Activated CD4-positive, alpha-beta T cell treated with anti-CD3 and anti-CD28 coated beads, Interleukin-2, amount 10 ng/mL, durations not matched to agents 24 days and 14 days (primary cell): ENCODE results near the gene SNPH. TPM values are rescaled to one million over a fixed set of nuclear protein-coding genes. Genes with fewer than 3 reads are reported as not detected.

Source experiments
- DNase-seq: peaks from one replicate; pipeline ENCODE4 v3.0.0; 2022
- H3K27ac Mint-ChIP-seq: one replicate; pipeline ENCODE4 v1.8.0; 2022; ENCODE audit warnings: mild to moderate bottlenecking, mixed read lengths
- H3K27me3 Mint-ChIP-seq: one replicate; pipeline ENCODE4 v1.8.0; 2022; ENCODE audit warnings: mixed read lengths
- H3K36me3 Mint-ChIP-seq: one replicate; pipeline ENCODE4 v1.8.0; 2022; ENCODE audit warnings: low read depth, mild to moderate bottlenecking, mixed read lengths
- H3K4me1 Mint-ChIP-seq: one replicate; pipeline ENCODE4 v1.8.0; 2021; ENCODE audit warnings: mixed read lengths
- H3K4me3 Mint-ChIP-seq: one replicate; pipeline ENCODE4 v1.8.0; 2022; ENCODE audit warnings: mild to moderate bottlenecking, moderate library complexity, mixed read lengths
- H3K9me3 Mint-ChIP-seq: one replicate; pipeline ENCODE4 v1.8.0; 2021; ENCODE audit warnings: mixed read lengths
- intact Hi-C: fragments of 100-400 bp; cut with micrococcal nuclease; formaldehyde crosslinking; loops from one replicate; pipeline ENCODE4 v1.15.1; 2023
- total RNA-seq: library from RNA; stranded (reverse); gene quantifications from 2 replicates; pipeline ENCODE4 v1.2.3, GENCODE V29; 2022

The SNPH gene
- total RNA-seq, 1 donor from 2014 or later = 1.7 TPM

- Mint-ChIP-seq H3K27me3 (no peaks in the 10 kb centered on the region), H3K27ac (peak overlapping the region; percentile 4), H3K9me3 (peaks cover 9% of the 10 kb centered on the region), H3K36me3 (peaks cover 4% of the 10 kb centered on the region), H3K4me1 (peaks cover 24% of the 10 kb centered on the region), H3K4me3 (no peak overlapping the region)
- intact Hi-C loops = loop anchor here (2.0 to 10.0 kb wide), 3 partner anchors 23 to 103 kb away; partner anchors contain the start of gene RAD21L1
- DNase-seq = no peak
Measured at GRCh38 chr20:1323830-1324597, 57.9 kb downstream of the SNPH start.

GRCh38 chr20:1324598-1325172, 58.6 kb downstream of the SNPH start:
- Mint-ChIP-seq H3K27me3 (no peaks in the 10 kb centered on the region), H3K27ac (no peak overlapping the region), H3K9me3 (peaks cover 9% of the 10 kb centered on the region), H3K4me3 (no peak overlapping the region), H3K36me3 (peaks cover 7% of the 10 kb centered on the region), H3K4me1 (peaks cover 30% of the 10 kb centered on the region)
- intact Hi-C loops = loop anchor here (1.0 to 10.0 kb wide), 8 partner anchors 24 to 142 kb away; partner anchors contain the start of genes FKBP1A, NSFL1C and RAD21L1
- DNase-seq = no peak

- no peaks in the 10 kb centered on the region for H3K27me3 Mint-ChIP-seq
- H3K36me3 Mint-ChIP-seq = peaks cover 10% of the 10 kb centered on the region
- intact Hi-C loops = loop anchor here (1.0 to 10.0 kb wide), 9 partner anchors 21 to 141 kb away; partner anchors contain the start of genes FKBP1A, NSFL1C and RAD21L1
- H3K4me1 Mint-ChIP-seq = peaks cover 36% of the 10 kb centered on the region
- no peak overlapping the region for H3K27ac Mint-ChIP-seq
- peaks cover 6% of the 10 kb centered on the region for H3K9me3 Mint-ChIP-seq
- no peak overlapping the region for H3K4me3 Mint-ChIP-seq
- DNase-seq = peak; percentile 99
Measured at GRCh38 chr20:1325173-1326030, 59.3 kb downstream of the SNPH start.

- DNase-seq = no peak
- H3K27me3 Mint-ChIP-seq = no peaks in the 10 kb centered on the region
- peaks cover 9% of the 10 kb centered on the region for H3K36me3 Mint-ChIP-seq
- H3K4me1 Mint-ChIP-seq = peaks cover 42% of the 10 kb centered on the region
- H3K27ac Mint-ChIP-seq = no peak overlapping the region
- H3K9me3 Mint-ChIP-seq = peaks cover 2% of the 10 kb centered on the region
- intact Hi-C loops = loop anchor here (2.0 to 10.0 kb wide), 2 partner anchors 21 to 101 kb away; partner anchors contain the start of gene RAD21L1
- H3K4me3 Mint-ChIP-seq = no peak overlapping the region
Measured at GRCh38 chr20:1326031-1326930, 60.2 kb downstream of the SNPH start.

- H3K4me1 Mint-ChIP-seq = peaks cover 39% of the 10 kb centered on the region
- peak; percentile 68 for DNase-seq
- no peak overlapping the region for H3K4me3 Mint-ChIP-seq
- H3K9me3 Mint-ChIP-seq = no peaks in the 10 kb centered on the region
- peak overlapping the region; percentile 42 for H3K27ac Mint-ChIP-seq
- H3K27me3 Mint-ChIP-seq = no peaks in the 10 kb centered on the region
- intact Hi-C loops = loop anchor here (2.0 to 10.0 kb wide), 2 partner anchors 20 to 102 kb away; partner anchors contain the start of gene RAD21L1
- H3K36me3 Mint-ChIP-seq = peaks cover 14% of the 10 kb centered on the region
Measured at GRCh38 chr20:1327241-1327653, 61.2 kb downstream of the SNPH start.

GRCh38 chr20:1327827-1328679, 62.0 kb downstream of the SNPH start:
- no peak overlapping the region for H3K4me3 Mint-ChIP-seq
- peak overlapping the region; percentile 42 for H3K27ac Mint-ChIP-seq
- peaks cover 20% of the 10 kb centered on the region for H3K36me3 Mint-ChIP-seq
- no peaks in the 10 kb centered on the region for H3K9me3 Mint-ChIP-seq
- H3K4me1 Mint-ChIP-seq = peaks cover 42% of the 10 kb centered on the region
- no peak for DNase-seq
- H3K27me3 Mint-ChIP-seq = no peaks in the 10 kb centered on the region
- intact Hi-C loops = loop anchor here (2.0 to 10.0 kb wide), 2 partner anchors 19 to 103 kb away; partner anchors contain the start of gene RAD21L1

GRCh38 chr20:1328680-1329330, 62.7 kb downstream of the SNPH start, which contains the start of gene SDCBP2:
SDCBP2 (minus strand) TSS chr20:1329139; CDS start chr20:1320416, 8,723 bp downstream.
- Mint-ChIP-seq H3K36me3 (peaks cover 25% of the 10 kb centered on the region), H3K9me3 (no peaks in the 10 kb centered on the region), H3K27me3 (no peaks in the 10 kb centered on the region), H3K27ac (peak within 1 kb of the TSS; percentile 89), H3K4me3 (peak within 1 kb of the TSS; percentile 45), H3K4me1 (peaks cover 44% of the 10 kb centered on the region)
- intact Hi-C loops = loop anchor here (10.0 kb wide), 1 partner anchor 104 kb away; the partner anchor contains the start of gene RAD21L1
- DNase-seq = no peak

GRCh38 chr20:1330075-1330830, 64.2 kb downstream of the SNPH start:
- intact Hi-C loops = no loop called here
- Mint-ChIP-seq H3K9me3 (no peaks in the 10 kb centered on the region), H3K4me3 (peak overlapping the region; percentile 45), H3K27ac (peak overlapping the region; percentile 89), H3K27me3 (no peaks in the 10 kb centered on the region), H3K36me3 (peaks cover 31% of the 10 kb centered on the region), H3K4me1 (peaks cover 44% of the 10 kb centered on the region)
- DNase-seq = peak; percentile 83

- no peak for DNase-seq
- Mint-ChIP-seq H3K27ac (peak overlapping the region; percentile 63), H3K27me3 (no peaks in the 10 kb centered on the region), H3K9me3 (no peaks in the 10 kb centered on the region), H3K36me3 (peaks cover 31% of the 10 kb centered on the region), H3K4me1 (peaks cover 50% of the 10 kb centered on the region), H3K4me3 (no peak overlapping the region)
- intact Hi-C loops = no loop called here
Measured at GRCh38 chr20:1331101-1331500, 65.0 kb downstream of the SNPH start.

- no peak for DNase-seq
Measured at GRCh38 chr20:1331801-1332453, 65.8 kb downstream of the SNPH start.

More at GRCh38 chr20:1331801-1332453, 65.8 kb downstream of the SNPH start:
- H3K4me3 Mint-ChIP-seq = no peak overlapping the region
- peak overlapping the region; percentile 44 for H3K27ac Mint-ChIP-seq
- no peaks in the 10 kb centered on the region for H3K9me3 Mint-ChIP-seq
- H3K36me3 Mint-ChIP-seq = peaks cover 31% of the 10 kb centered on the region
- peaks cover 56% of the 10 kb centered on the region for H3K4me1 Mint-ChIP-seq
- no peaks in the 10 kb centered on the region for H3K27me3 Mint-ChIP-seq
- intact Hi-C loops = no loop called here
